ENCODE measurements around the gene TMEM222. TPM values are rescaled to one million over a fixed set of nuclear protein-coding genes. Genes with fewer than 3 reads are reported as not detected.
A peak's percentile ranks its signal among the peaks of the same experiment; 100 is the strongest.

Gene TMEM222
- total RNA-seq, 1 experiment from 2014 or later, result 55.5 TPM

GRCh38 chr1:27365372-27366112 lies 43.6 kb downstream of the TMEM222 start:
- TF ChIP-seq EZH2 (IDR thresholded peaks at IDR 0.05; ENCODE audit: borderline replicate concordance, low read depth, low read length, poor library complexity, severe bottlenecking), result no peak
- TF ChIP-seq CTCF (conservative IDR thresholded peaks at IDR 0.05; ENCODE audit: low read depth, low read length), result no peak
- H3K36me3 ChIP-seq (ENCODE audit: insufficient read depth, low read length, poor library complexity, severe bottlenecking), result no peaks in the 10 kb centered on the region
- peak overlapping the region; percentile 8 for H3K27ac ChIP-seq (ENCODE audit: low read depth, low read length, poor library complexity, severe bottlenecking)
- H3K27me3 ChIP-seq (replicated peaks; ENCODE audit: insufficient read depth, low read depth, low read length, poor library complexity), result no peaks in the 10 kb centered on the region
- intact Hi-C loops (cut with micrococcal nuclease; ENCODE audit: unreplicated experiment), result no loop called here
- peaks cover 10% of the 10 kb centered on the region for H3K4me1 ChIP-seq (ENCODE audit: insufficient read depth, low read length, poor library complexity, severe bottlenecking)
- H3K4me3 ChIP-seq (ENCODE audit: low read depth, low read length, poor library complexity, severe bottlenecking), result peak overlapping the region; percentile 59
- CTCF ChIA-PET, result interaction anchor here (0.5 to 1.7 kb wide), 8 partner anchors 8 to 304 kb away, joined by 3 to 11 read pairs (median 4); no protein-coding TSS in a partner anchor
- peak; percentile 87 for DNase-seq (ENCODE audit: low spot score)
- H3K9me3 ChIP-seq (ENCODE audit: low read depth, low read length, poor library complexity, severe bottlenecking), result no peaks in the 10 kb centered on the region
- POLR2A ChIA-PET (ENCODE audit: low non-redundant PET), result no interaction called here
- BruUV-seq (replicated peaks), result no TSS peak

- H3K27ac ChIP-seq (ENCODE audit: low read depth, low read length, poor library complexity, severe bottlenecking), result peak overlapping the region; percentile 8
- DNase-seq (ENCODE audit: low spot score), result peak; percentile 88
- intact Hi-C loops (cut with micrococcal nuclease; ENCODE audit: unreplicated experiment), result no loop called here
- no TSS peak for BruUV-seq (replicated peaks)
- ChIA-PET CTCF (interaction anchor here (0.5 to 1.7 kb wide), 9 partner anchors 8 to 1371 kb away, joined by 3 to 11 read pairs (median 4); partner anchors contain the start of gene YTHDF2), POLR2A (ENCODE audit: low non-redundant PET) (no interaction called here)
- no peaks in the 10 kb centered on the region for H3K36me3 ChIP-seq (ENCODE audit: insufficient read depth, low read length, poor library complexity, severe bottlenecking)
- H3K9me3 ChIP-seq (ENCODE audit: low read depth, low read length, poor library complexity, severe bottlenecking), result no peaks in the 10 kb centered on the region
- peaks cover 10% of the 10 kb centered on the region for H3K4me1 ChIP-seq (ENCODE audit: insufficient read depth, low read length, poor library complexity, severe bottlenecking)
- H3K27me3 ChIP-seq (replicated peaks; ENCODE audit: insufficient read depth, low read depth, low read length, poor library complexity), result no peaks in the 10 kb centered on the region
- TF ChIP-seq CTCF (conservative IDR thresholded peaks at IDR 0.05; ENCODE audit: low read depth, low read length) (no peak), EZH2 (IDR thresholded peaks at IDR 0.05; ENCODE audit: borderline replicate concordance, low read depth, low read length, poor library complexity, severe bottlenecking) (no peak)
- H3K4me3 ChIP-seq (ENCODE audit: low read depth, low read length, poor library complexity, severe bottlenecking), result peak overlapping the region; percentile 59
These were observed 44.1 kb downstream of the TMEM222 start for GRCh38 chr1:27366113-27366410.

GRCh38 chr1:27366411-27367159 lies 44.6 kb downstream of the TMEM222 start, which contains the start of gene MAP3K6:
Gene MAP3K6, minus strand, starts transcription at chr1:27366961. Its CDS starts 364 bp downstream, at chr1:27366597.
- POLR2A ChIA-PET (ENCODE audit: low non-redundant PET), result no interaction called here
- BruUV-seq (replicated peaks), result no TSS peak
- intact Hi-C loops (cut with micrococcal nuclease; ENCODE audit: unreplicated experiment), result no loop called here
- no peaks in the 10 kb centered on the region for H3K27me3 ChIP-seq (replicated peaks; ENCODE audit: insufficient read depth, low read depth, low read length, poor library complexity)
- peak within 1 kb of the TSS; percentile 8 for H3K27ac ChIP-seq (ENCODE audit: low read depth, low read length, poor library complexity, severe bottlenecking)
- no peaks in the 10 kb centered on the region for H3K36me3 ChIP-seq (ENCODE audit: insufficient read depth, low read length, poor library complexity, severe bottlenecking)
- peak; percentile 84 for DNase-seq (ENCODE audit: low spot score)
- peaks cover 10% of the 10 kb centered on the region for H3K4me1 ChIP-seq (ENCODE audit: insufficient read depth, low read length, poor library complexity, severe bottlenecking)
- CTCF ChIA-PET, result interaction anchor here (0.5 to 1.7 kb wide), 4 partner anchors 9 to 1370 kb away, joined by 3 to 6 read pairs (median 4); partner anchors contain the start of gene YTHDF2
- no peaks in the 10 kb centered on the region for H3K9me3 ChIP-seq (ENCODE audit: low read depth, low read length, poor library complexity, severe bottlenecking)
- H3K4me3 ChIP-seq (ENCODE audit: low read depth, low read length, poor library complexity, severe bottlenecking), result peak within 1 kb of the TSS; percentile 59
- TF ChIP-seq CTCF (conservative IDR thresholded peaks at IDR 0.05; ENCODE audit: low read depth, low read length) (peak; percentile 39), EZH2 (IDR thresholded peaks at IDR 0.05; ENCODE audit: borderline replicate concordance, low read depth, low read length, poor library complexity, severe bottlenecking) (no peak)

All from A673 (cell line).